ENCODE measurements around the gene RHBDD1.

Gene RHBDD1

GRCh38 chr2:226888971-226889370 lies 53.1 kb downstream of the RHBDD1 start:
- DNase-seq = no peak

GRCh38 chr2:226890286-226890685 lies 54.4 kb downstream of the RHBDD1 start:
- DNase-seq = no peak

DNA sequence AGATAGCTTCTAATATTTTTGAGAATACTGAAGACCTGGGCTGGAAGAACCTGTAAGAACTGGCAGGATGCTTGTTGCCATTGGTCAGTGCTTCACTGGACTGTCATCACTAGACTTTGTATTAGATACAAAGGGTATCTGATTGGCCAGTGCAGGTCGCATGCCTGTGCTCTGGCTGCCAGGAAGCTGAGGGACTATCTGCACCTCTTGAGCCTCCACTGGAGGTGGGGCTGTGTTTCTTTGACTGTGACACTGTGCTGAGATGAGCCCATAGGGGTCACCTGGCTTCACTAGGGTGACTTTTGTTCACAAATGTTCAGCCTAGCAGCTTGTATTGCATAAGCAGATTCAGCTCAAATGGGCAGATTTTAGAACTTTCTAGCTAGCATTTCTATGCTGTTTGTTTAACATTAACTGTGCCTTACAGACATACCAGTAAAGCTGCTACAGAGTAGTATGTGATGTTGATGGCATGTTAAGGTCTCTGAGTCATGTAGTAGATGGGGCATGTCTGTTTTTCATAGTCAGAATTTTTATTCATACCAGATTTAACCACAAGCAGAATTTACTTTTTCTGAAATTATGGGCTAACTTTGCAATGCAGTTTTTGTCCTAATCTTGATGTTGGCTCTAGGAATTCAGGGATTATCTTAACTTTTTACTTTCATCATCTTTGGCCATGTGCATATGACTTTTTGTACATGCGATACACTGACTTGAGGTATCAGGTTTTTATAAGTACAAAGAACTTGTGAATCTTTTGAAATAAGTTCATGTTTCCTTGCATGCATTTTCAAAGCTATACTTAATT lies 56.1 kb downstream of the RHBDD1 start:
- no peak for DNase-seq

GRCh38 chr2:226892729-226893128 lies 56.9 kb downstream of the RHBDD1 start:
- no peak for DNase-seq

DNA sequence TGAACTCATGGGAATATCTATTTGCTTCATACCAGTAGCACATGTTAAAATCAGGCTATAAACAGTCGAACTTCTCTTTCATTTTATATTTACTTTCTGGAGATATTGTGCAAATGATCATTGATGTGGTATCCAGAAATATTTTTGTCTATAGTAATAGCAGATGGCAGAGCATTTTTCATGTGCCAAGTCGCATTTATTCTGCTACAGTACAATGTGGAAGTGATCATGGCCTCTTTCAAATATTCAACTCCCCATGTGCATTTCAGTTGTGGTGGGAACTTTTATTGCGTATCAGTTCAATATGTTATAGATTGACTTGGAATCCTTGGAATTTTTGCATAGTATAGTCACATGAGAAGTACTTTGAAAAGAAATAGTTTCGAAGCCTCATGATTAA lies 57.4 kb downstream of the RHBDD1 start:
- DNase-seq = no peak

DNA sequence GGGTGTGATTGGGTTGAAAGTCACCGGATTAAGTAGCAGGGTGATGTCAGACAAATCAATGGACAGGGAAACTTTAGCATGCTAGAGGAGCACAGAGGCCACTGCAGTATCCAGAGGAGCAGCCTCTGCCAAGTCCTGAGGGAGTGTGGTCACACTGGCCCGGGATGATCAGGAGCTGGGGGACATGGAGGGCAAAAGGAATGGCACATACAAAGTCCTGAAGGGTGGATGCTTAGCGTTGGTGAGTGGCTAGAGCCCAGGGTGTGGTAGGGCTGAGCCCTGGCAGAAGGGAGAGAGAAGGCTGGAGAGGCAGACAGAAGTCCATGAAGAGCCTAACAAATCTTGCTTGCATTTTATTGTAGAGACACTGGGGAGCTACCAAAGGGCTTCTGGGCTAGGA lies 58.9 kb downstream of the RHBDD1 start:
- no peak for DNase-seq

- no peak for DNase-seq
These were observed 59.7 kb downstream of the RHBDD1 start for GRCh38 chr2:226895579-226895978.

GRCh38 chr2:226898121-226898520 lies 62.3 kb downstream of the RHBDD1 start:
- DNase-seq = no peak

- DNase-seq = no peak
These were observed 63.0 kb downstream of the RHBDD1 start for GRCh38 chr2:226898897-226899296.

DNA sequence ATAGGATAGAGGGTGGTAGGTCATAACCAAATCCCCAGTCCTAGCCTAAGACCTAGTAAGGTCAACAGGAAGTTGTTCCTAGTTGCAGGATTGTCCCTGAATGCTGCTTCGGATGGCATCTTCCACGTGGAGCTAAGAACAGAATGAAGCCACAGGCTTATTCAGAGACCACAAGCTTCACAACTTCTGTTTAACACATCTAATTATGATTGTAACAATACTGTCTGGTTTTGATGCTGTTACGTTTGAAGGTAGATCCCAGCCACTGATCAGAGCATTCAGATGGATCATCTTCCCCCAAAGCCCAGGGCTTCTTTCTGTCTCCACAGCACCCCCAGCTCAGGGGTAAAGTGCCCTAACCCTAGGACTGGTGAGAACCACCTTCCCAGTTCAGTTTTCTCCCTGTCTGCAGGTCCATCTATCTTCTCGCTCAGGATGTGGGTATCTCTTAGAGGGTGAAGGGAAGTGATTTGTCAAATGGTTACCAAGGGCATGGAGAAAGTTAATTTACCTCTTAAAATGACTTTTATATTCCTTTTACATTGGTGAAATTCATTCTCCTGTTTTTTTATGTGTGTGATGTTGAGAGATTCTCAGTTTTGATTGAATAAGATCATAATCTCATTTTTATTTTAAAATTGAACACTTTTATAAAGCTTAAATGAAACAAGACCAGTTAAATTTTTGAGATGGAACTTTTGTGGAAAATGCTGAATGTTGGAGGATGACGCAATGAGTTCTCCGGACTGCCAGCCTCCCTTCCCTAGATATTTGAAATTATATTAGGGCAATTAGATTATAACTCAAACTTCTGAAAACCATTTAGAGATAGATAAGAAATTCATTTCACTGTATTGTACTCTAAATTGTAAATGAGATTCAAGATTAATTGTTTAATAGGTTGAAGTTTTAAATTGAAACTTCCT lies 66.5 kb downstream of the RHBDD1 start:
- no peak for DNase-seq

- no peak for DNase-seq
These were observed 67.3 kb downstream of the RHBDD1 start for GRCh38 chr2:226903179-226903578.

- no peak for DNase-seq
These were observed 68.7 kb downstream of the RHBDD1 start for GRCh38 chr2:226904592-226904991.

- no peak for DNase-seq
These were observed 69.9 kb downstream of the RHBDD1 start for GRCh38 chr2:226905718-226906117.

DNA sequence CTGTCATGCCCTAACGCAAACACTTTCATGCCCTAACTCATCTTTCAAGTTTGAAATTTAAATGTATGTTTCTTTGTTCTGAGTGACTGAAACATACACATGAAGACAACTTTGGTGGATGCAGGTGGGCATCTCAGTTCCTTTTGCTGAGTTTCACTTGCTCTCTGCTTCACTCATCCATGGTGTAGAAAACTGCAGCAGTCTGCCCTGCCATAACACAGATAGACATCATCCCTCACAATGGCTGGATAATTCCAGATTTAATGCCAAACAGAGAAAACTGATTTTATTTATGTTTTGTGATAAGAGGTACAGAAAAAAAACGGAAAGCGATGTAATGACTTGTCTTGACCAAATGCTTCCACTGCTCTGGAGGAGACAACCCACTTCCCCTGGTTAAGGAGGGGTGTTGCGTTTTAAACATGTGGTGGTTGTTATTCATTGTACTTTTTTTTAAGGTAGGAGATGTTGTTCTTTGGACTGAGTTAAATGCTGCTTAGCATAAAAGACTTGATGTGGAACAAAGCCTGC lies 70.4 kb downstream of the RHBDD1 start:
- DNase-seq = no peak

- DNase-seq = no peak
These were observed 73.3 kb downstream of the RHBDD1 start for GRCh38 chr2:226909126-226909525.

- no peak for DNase-seq
These were observed 74.0 kb downstream of the RHBDD1 start for GRCh38 chr2:226909836-226910235.

DNA sequence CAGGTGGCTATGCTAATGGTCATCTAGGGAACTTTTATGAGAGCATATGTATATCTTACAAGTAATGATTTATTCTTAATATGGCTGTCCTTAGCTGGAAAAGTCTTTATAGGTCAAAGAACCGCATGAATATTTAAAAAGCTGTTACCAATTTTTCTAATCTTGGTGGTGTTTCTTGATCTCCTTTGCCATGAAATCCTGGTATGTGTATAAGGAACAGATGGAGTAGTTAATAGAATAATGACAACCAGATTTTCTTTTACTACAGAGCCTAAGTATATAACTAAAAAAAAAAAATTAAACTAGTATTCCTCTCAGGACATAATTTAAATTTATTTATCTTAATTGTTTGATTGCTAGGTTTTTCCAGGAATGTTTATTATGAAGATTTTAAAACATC lies 74.5 kb downstream of the RHBDD1 start:
- DNase-seq = no peak

- no peak for DNase-seq
These were observed 76.1 kb downstream of the RHBDD1 start for GRCh38 chr2:226911932-226912331.

DNA sequence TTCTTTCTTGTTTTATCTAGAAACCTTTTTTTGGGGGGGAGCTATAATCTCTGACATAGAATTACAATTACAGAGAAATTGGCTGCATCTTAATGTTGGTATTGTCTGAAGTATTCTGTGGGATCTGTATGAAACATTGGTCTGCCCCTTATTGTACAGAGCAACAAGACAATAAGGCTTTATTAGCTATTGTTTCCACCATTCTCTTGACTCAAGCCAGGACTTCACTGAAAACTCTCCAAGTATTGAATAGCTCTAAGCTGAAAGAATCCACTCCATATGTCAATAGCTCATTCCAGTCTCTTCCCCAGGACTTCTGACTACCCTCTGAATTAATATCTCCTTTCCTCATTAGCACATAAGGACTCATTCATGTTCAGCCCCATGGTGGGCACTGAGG lies 77.8 kb downstream of the RHBDD1 start:
- no peak for DNase-seq

DNA sequence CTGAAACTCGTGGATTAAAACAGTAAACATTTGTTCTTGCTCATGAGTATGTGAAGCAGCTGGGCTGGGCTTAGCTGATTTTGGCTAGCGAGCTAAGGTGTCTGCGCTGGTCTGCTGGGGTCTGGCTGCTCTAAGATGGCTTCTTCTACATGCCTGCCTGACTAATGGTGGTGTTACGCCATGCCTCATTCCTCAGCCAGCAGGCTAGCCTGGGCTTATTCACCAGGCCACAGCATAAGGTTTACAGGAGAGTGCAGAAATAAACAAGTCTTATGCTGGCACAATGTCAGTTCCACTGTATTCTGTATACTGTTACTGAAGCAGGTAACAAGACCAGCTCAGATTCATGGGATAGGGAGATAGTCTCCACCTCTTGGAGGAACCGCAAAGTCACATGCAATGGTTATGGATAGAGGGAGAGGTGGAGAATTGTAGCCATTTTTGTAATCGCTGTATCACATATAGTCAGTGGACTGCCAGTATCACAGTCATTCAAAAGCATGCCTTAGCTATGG lies 80.0 kb downstream of the RHBDD1 start:
- no peak for DNase-seq

GRCh38 chr2:226916669-226917068 lies 80.8 kb downstream of the RHBDD1 start:
- no peak for DNase-seq

DNA sequence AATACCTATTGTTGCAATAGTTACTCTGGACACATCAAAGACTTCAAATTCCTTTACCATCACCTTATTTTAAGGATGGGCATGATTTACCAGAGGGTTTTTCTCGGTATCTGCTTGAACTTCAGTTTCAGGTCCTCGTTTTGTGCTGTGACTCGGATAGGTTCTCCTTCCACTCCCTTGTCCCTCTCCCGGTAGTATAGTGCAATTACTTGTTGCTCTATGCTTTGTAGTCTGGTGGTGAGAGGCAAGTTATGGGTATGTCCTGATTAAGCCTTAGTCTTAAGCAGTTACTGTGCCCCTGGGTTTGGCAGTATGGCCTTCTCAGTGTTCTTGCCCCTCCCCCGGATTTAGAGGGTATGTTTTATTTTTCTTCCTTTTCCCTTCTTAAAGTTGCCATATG lies 96.6 kb downstream of the RHBDD1 start:
- no peak for DNase-seq

GRCh38 chr2:226934546-226935201 lies 98.8 kb downstream of the RHBDD1 start:
- no peak for DNase-seq

Data from right hindlimb (tissue), 1 donor.